ENCODE results near the gene ZDHHC1.

- TF ChIP-seq, protein P1, sequence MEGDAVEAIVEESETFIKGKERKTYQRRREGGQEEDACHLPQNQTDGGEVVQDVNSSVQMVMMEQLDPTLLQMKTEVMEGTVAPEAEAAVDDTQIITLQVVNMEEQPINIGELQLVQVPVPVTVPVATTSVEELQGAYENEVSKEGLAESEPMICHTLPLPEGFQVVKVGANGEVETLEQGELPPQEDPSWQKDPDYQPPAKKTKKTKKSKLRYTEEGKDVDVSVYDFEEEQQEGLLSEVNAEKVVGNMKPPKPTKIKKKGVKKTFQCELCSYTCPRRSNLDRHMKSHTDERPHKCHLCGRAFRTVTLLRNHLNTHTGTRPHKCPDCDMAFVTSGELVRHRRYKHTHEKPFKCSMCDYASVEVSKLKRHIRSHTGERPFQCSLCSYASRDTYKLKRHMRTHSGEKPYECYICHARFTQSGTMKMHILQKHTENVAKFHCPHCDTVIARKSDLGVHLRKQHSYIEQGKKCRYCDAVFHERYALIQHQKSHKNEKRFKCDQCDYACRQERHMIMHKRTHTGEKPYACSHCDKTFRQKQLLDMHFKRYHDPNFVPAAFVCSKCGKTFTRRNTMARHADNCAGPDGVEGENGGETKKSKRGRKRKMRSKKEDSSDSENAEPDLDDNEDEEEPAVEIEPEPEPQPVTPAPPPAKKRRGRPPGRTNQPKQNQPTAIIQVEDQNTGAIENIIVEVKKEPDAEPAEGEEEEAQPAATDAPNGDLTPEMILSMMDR (IDR thresholded peaks at IDR 0.05): no peak
- TF ChIP-seq POLR2A (IDR thresholded peaks at IDR 0.05) (no peak), POLR2AphosphoS5 (IDR thresholded peaks at IDR 0.05) (no peak)
Measured at GRCh38 chr16:67411339-67411738, 4.9 kb downstream of the ZDHHC1 start.

Measured in gastroesophageal sphincter (tissue), 3 donors.